ENCODE data around the gene MAP1S.

Gene MAP1S

GRCh38 chr19:17718947-17719711 is at the start of gene MAP1S:
Gene MAP1S (plus strand): TSS chr19:17719480. CDS start chr19:17719503, 23 bp downstream.
- TF ChIP-seq POLR2A (IDR thresholded peaks at IDR 0.05; ENCODE audit: low read depth, low read length): peak; percentile 83
- no peak for FAIRE-seq
- peak; percentile 75 for DNase-seq (ENCODE audit: insufficient read length, low spot score)

GRCh38 chr19:17671906-17672305 is 47.4 kb upstream of the MAP1S start:
- FAIRE-seq (no peak), DNase-seq (ENCODE audit: insufficient read length, low spot score) (no peak)
- TF ChIP-seq POLR2A (IDR thresholded peaks at IDR 0.05; ENCODE audit: low read depth, low read length): no peak

- DNase-seq (ENCODE audit: insufficient read length, low spot score): no peak
- no peak for FAIRE-seq
- no peak for TF ChIP-seq POLR2A (IDR thresholded peaks at IDR 0.05; ENCODE audit: low read depth, low read length)
Measured at GRCh38 chr19:17673937-17674799, 45.1 kb upstream of the MAP1S start.

GRCh38 chr19:17676295-17676694 is 43.0 kb upstream of the MAP1S start:
- DNase-seq (ENCODE audit: insufficient read length, low spot score): no peak
- no peak for TF ChIP-seq POLR2A (IDR thresholded peaks at IDR 0.05; ENCODE audit: low read depth, low read length)
- FAIRE-seq: no peak

GRCh38 chr19:17677002-17677401 is 42.3 kb upstream of the MAP1S start:
- no peak for FAIRE-seq

GRCh38 chr19:17678836-17679235 is 40.4 kb upstream of the MAP1S start:
- no peak for FAIRE-seq
- no peak for DNase-seq (ENCODE audit: insufficient read length, low spot score)
- TF ChIP-seq POLR2A (IDR thresholded peaks at IDR 0.05; ENCODE audit: low read depth, low read length): no peak

More at GRCh38 chr19:17677002-17677401, 42.3 kb upstream of the MAP1S start:
- no peak for DNase-seq (ENCODE audit: insufficient read length, low spot score)
- no peak for TF ChIP-seq POLR2A (IDR thresholded peaks at IDR 0.05; ENCODE audit: low read depth, low read length)

GRCh38 chr19:17679526-17680229 is 39.6 kb upstream of the MAP1S start:
- no peak for TF ChIP-seq POLR2A (IDR thresholded peaks at IDR 0.05; ENCODE audit: low read depth, low read length)
- no peak for DNase-seq (ENCODE audit: insufficient read length, low spot score)
- no peak for FAIRE-seq

- DNase-seq (ENCODE audit: insufficient read length, low spot score) (peak; percentile 83), FAIRE-seq (no peak)
- TF ChIP-seq POLR2A (IDR thresholded peaks at IDR 0.05; ENCODE audit: low read depth, low read length): no peak
Measured at GRCh38 chr19:17680230-17680722, 39.0 kb upstream of the MAP1S start.

- no peak for DNase-seq (ENCODE audit: insufficient read length, low spot score)
- no peak for FAIRE-seq
- TF ChIP-seq POLR2A (IDR thresholded peaks at IDR 0.05; ENCODE audit: low read depth, low read length): no peak
Measured at GRCh38 chr19:17681505-17682125, 37.7 kb upstream of the MAP1S start.

- TF ChIP-seq POLR2A (IDR thresholded peaks at IDR 0.05; ENCODE audit: low read depth, low read length): no peak
- FAIRE-seq (no peak), DNase-seq (ENCODE audit: insufficient read length, low spot score) (no peak)
Measured at GRCh38 chr19:17682273-17682672, 37.0 kb upstream of the MAP1S start.

- TF ChIP-seq POLR2A (IDR thresholded peaks at IDR 0.05; ENCODE audit: low read depth, low read length): no peak
- FAIRE-seq: no peak
- DNase-seq (ENCODE audit: insufficient read length, low spot score): no peak
Measured at GRCh38 chr19:17683078-17683477, 36.2 kb upstream of the MAP1S start.

GRCh38 chr19:17684256-17684655 is 35.0 kb upstream of the MAP1S start:
- DNase-seq (ENCODE audit: insufficient read length, low spot score): no peak
- FAIRE-seq: no peak
- no peak for TF ChIP-seq POLR2A (IDR thresholded peaks at IDR 0.05; ENCODE audit: low read depth, low read length)

- FAIRE-seq (no peak), DNase-seq (ENCODE audit: insufficient read length, low spot score) (no peak)
- TF ChIP-seq POLR2A (IDR thresholded peaks at IDR 0.05; ENCODE audit: low read depth, low read length): no peak
Measured at GRCh38 chr19:17685451-17686022, 33.7 kb upstream of the MAP1S start.
